Stimulated activated CD8-positive, alpha-beta memory T cell treated with anti-CD3 and anti-CD28 coated beads, Interleukin-7, amount 100 ng/mL, for 1 hour (primary cell): ENCODE results near the gene PAX5.

Experiments used
- DNase-seq, 2 donors: peaks; one replicate each; pipeline ENCODE4 v3.0.0-alpha.2; 2020; ENCODE audit warnings: low read depth in 2 of 2

PAX5 gene

GRCh38 chr9:36987891-36988290 lies 46.2 kb downstream of the PAX5 start:
- no peak for DNase-seq

- DNase-seq, result no peak
Observed at GRCh38 chr9:36987409-36987808, 46.7 kb downstream of the PAX5 start.

GRCh38 chr9:36986468-36987408 lies 47.3 kb downstream of the PAX5 start:
- no peak for DNase-seq

- no peak for DNase-seq
Observed at GRCh38 chr9:36985769-36986467, 48.1 kb downstream of the PAX5 start.

GRCh38 chr9:36985061-36985768 lies 48.9 kb downstream of the PAX5 start:
- DNase-seq, result no peak

GRCh38 chr9:36980148-36980974 lies 53.7 kb downstream of the PAX5 start:
- DNase-seq, result no peak

- DNase-seq, result no peak
Observed at GRCh38 chr9:36976371-36977030, 57.6 kb downstream of the PAX5 start.

- DNase-seq, result no peak
Observed at GRCh38 chr9:36974731-36975130, 59.3 kb downstream of the PAX5 start.

- DNase-seq, result no peak
Observed at GRCh38 chr9:36971935-36972488, 62.1 kb downstream of the PAX5 start.

- DNase-seq, result no peak
Observed at GRCh38 chr9:36970007-36970888, 63.8 kb downstream of the PAX5 start.

- no peak for DNase-seq
Observed at GRCh38 chr9:36969216-36969771, 64.8 kb downstream of the PAX5 start.

GRCh38 chr9:36968574-36969215 lies 65.4 kb downstream of the PAX5 start:
- no peak for DNase-seq

- no peak for DNase-seq
Observed at GRCh38 chr9:36967997-36968396, 66.1 kb downstream of the PAX5 start.

GRCh38 chr9:36966371-36967097 lies 67.5 kb downstream of the PAX5 start:
- no peak for DNase-seq

GRCh38 chr9:36964791-36965190 lies 69.3 kb downstream of the PAX5 start:
- no peak for DNase-seq

GRCh38 chr9:36963346-36963745 lies 70.7 kb downstream of the PAX5 start:
- no peak for DNase-seq

GRCh38 chr9:36962691-36963090 lies 71.4 kb downstream of the PAX5 start:
- DNase-seq, result no peak
